Stimulated activated CD8-positive, alpha-beta memory T cell treated with anti-CD3 and anti-CD28 coated beads, Interleukin-2, amount 100 ng/mL, for 1 hour (primary cell): ENCODE data around the gene ACCSL.

Source experiments
- DNase-seq, 2 donors: peaks; one replicate each; pipeline ENCODE4 v3.0.0-alpha.2; 2020; ENCODE audit warnings: low read depth in 2 of 2

The ACCSL gene

GRCh38 chr11:44058275-44058674, 10.5 kb downstream of the ACCSL start:
- no peak for DNase-seq

GRCh38 chr11:44065161-44065661, 17.4 kb downstream of the ACCSL start:
- no peak for DNase-seq

- DNase-seq: peak; percentile 76 to 83
These were observed 18.3 kb downstream of the ACCSL start, which contains the start of gene ACCS for GRCh38 chr11:44065841-44066731. TSS of gene ACCS (plus strand) at chr11:44066270. CDS start at chr11:44067628, 1,358 bp downstream.

- no peak for DNase-seq
These were observed 19.0 kb downstream of the ACCSL start for GRCh38 chr11:44066732-44067141.

- DNase-seq: no peak
These were observed 19.5 kb downstream of the ACCSL start for GRCh38 chr11:44067266-44067665.

- no peak for DNase-seq
These were observed 20.4 kb downstream of the ACCSL start for GRCh38 chr11:44068180-44068579.

- no peak for DNase-seq
These were observed 23.4 kb downstream of the ACCSL start for GRCh38 chr11:44071157-44071556.

GRCh38 chr11:44072757-44073658, 25.2 kb downstream of the ACCSL start:
- DNase-seq: no peak

GRCh38 chr11:44078794-44079193, 31.0 kb downstream of the ACCSL start:
- no peak for DNase-seq

GRCh38 chr11:44079376-44079775, 31.6 kb downstream of the ACCSL start:
- no peak for DNase-seq

- DNase-seq: no peak
These were observed 33.2 kb downstream of the ACCSL start for GRCh38 chr11:44080951-44081350.

- no peak for DNase-seq
These were observed 34.9 kb downstream of the ACCSL start for GRCh38 chr11:44082645-44083044.

GRCh38 chr11:44083433-44083832, 35.7 kb downstream of the ACCSL start:
- no peak for DNase-seq

GRCh38 chr11:44083906-44084305, 36.1 kb downstream of the ACCSL start:
- no peak for DNase-seq

- DNase-seq: no peak
These were observed 37.5 kb downstream of the ACCSL start for GRCh38 chr11:44085330-44085729.

- DNase-seq: no peak
These were observed 40.6 kb downstream of the ACCSL start for GRCh38 chr11:44088377-44088776.

- DNase-seq: no peak
These were observed 41.1 kb downstream of the ACCSL start for GRCh38 chr11:44088871-44089270.

GRCh38 chr11:44090539-44090938, 42.8 kb downstream of the ACCSL start:
- no peak for DNase-seq

- DNase-seq: peak; percentile 31 to 57
These were observed 46.6 kb downstream of the ACCSL start for GRCh38 chr11:44094260-44094868.

- DNase-seq: peak; percentile 72 to 80
These were observed 48.0 kb downstream of the ACCSL start, which contains the start of gene EXT2 for GRCh38 chr11:44095506-44096359. TSS of gene EXT2 (plus strand) at chr11:44095678. CDS start at chr11:44107713, 12,035 bp downstream.
